ENCODE measurements around the gene ZNHIT2. TPM values are rescaled to one million over a fixed set of nuclear protein-coding genes. Genes with fewer than 3 reads are reported as not detected.

The ZNHIT2 gene
- total and polyA plus RNA-seq, 2 of the 13 experiments (the other 11 are each of a cell fraction or from before 2014, with no cell fraction given) = 1.1 to 6.5 TPM

- TF ChIP-seq FOXP4 (CRISPR knock-in tag; IDR thresholded peaks at IDR 0.05) (no peak), ISL2 (CRISPR knock-in tag; IDR thresholded peaks at IDR 0.05) (peak; percentile 43; the same call in 1 of the 2 replicates), ZNF343 (CRISPR knock-in tag; IDR thresholded peaks at IDR 0.05) (no peak), IKZF5 (CRISPR knock-in tag; IDR thresholded peaks at IDR 0.05) (peak; percentile 56; the same call in 1 of the 2 replicates), ZFP90 (CRISPR knock-in tag; IDR thresholded peaks at IDR 0.05; ENCODE audit: borderline replicate concordance) (no peak), CCAR2 (optimal IDR thresholded peaks at IDR 0.05; ENCODE audit: low read depth, low read length) (no peak), IRX3 (CRISPR knock-in tag; IDR thresholded peaks at IDR 0.05; ENCODE audit: borderline replicate concordance, low read depth) (no peak), NCOA1 (CRISPR knock-in tag; IDR thresholded peaks at IDR 0.05) (no peak), SIN3B (IDR thresholded peaks at IDR 0.05; ENCODE audit: low read length) (no peak), CTCF (CRISPR knock-in tag; IDR thresholded peaks at IDR 0.05) (peak; percentile 88), REPIN1 (CRISPR knock-in tag; IDR thresholded peaks at IDR 0.05; ENCODE audit: borderline replicate concordance, low read depth) (peak; percentile 75; the same call in 1 of the 2 replicates), CERS6 (CRISPR knock-in tag; IDR thresholded peaks at IDR 0.05) (no peak), MXD1 (CRISPR knock-in tag; IDR thresholded peaks at IDR 0.05) (peak; percentile 41; the same call in 1 of the 2 replicates), CBX2 (IDR thresholded peaks at IDR 0.05; ENCODE audit: low read depth, low read length) (no peak), CBX2 (CRISPR knock-in tag; IDR thresholded peaks at IDR 0.05; ENCODE audit: low read depth) (no peak), BCL6 (CRISPR knock-in tag; IDR thresholded peaks at IDR 0.05) (0 out of 2 replicates have a peak, but pooled peaks have one; percentile 14), ZNF556 (CRISPR knock-in tag; IDR thresholded peaks at IDR 0.05; ENCODE audit: borderline replicate concordance) (peak; percentile 51; the same call in 1 of the 2 replicates), HNF1B (CRISPR knock-in tag; IDR thresholded peaks at IDR 0.05) (peak; percentile 29; the same call in 1 of the 2 replicates), ZNF674 (CRISPR knock-in tag; IDR thresholded peaks at IDR 0.05; ENCODE audit: low read depth) (no peak), ZNF670 (CRISPR knock-in tag; IDR thresholded peaks at IDR 0.05; ENCODE audit: borderline replicate concordance) (no peak)
Observed at GRCh38 chr11:65112546-65113360, 4.7 kb downstream of the ZNHIT2 start (continued).
